B cell (primary cell): ENCODE results near the gene GRK5.

Experiments
- CTCF ChIP-seq: fragments of 200-600 bp; IDR thresholded peaks from one replicate; pipeline ENCODE4 v1.8.0; 2022; ENCODE audit warnings: antibody characterized with exemption, mild to moderate bottlenecking
- EZH2 ChIP-seq: IDR thresholded peaks from 2 replicates; pipeline ENCODE4 v1.6.1; 2012; ENCODE audit warnings: borderline replicate concordance, low read depth, mild to moderate bottlenecking, moderate library complexity, low read length; ENCODE audit not compliant: insufficient read depth, poor library complexity, severe bottlenecking

- TF ChIP-seq EZH2 (no peak), CTCF (no peak)
Observed at GRCh38 chr10:119336599-119336998, 129.2 kb downstream of the GRK5 start.
